SHP77 treated with DMSO at 0.1 percent for 48 hours (cell line): ENCODE data around the gene SCD5.

Experiments
- DNase-seq: peaks from one replicate; lab custom pipeline; 2025; lab: John Stamatoyannopoulos, UW

SCD5 gene

GRCh38 chr4:82726596-82726995, 72.0 kb downstream of the SCD5 start:
- no peak for DNase-seq

GRCh38 chr4:82721819-82722423, 76.7 kb downstream of the SCD5 start:
- DNase-seq: peak; percentile 33

- DNase-seq: no peak
Measured at GRCh38 chr4:82718162-82718940, 80.2 kb downstream of the SCD5 start.

GRCh38 chr4:82715731-82716617, 82.6 kb downstream of the SCD5 start:
- no peak for DNase-seq

- DNase-seq: no peak
Measured at GRCh38 chr4:82713856-82714255, 84.7 kb downstream of the SCD5 start.

GRCh38 chr4:82712561-82712960, 86.0 kb downstream of the SCD5 start:
- DNase-seq: no peak

- no peak for DNase-seq
Measured at GRCh38 chr4:82711158-82711785, 87.3 kb downstream of the SCD5 start.

GRCh38 chr4:82710197-82710929, 88.2 kb downstream of the SCD5 start:
- DNase-seq: no peak

GRCh38 chr4:82708982-82709381, 89.6 kb downstream of the SCD5 start:
- no peak for DNase-seq

GRCh38 chr4:82706349-82707000, 92.1 kb downstream of the SCD5 start:
- no peak for DNase-seq

- no peak for DNase-seq
Measured at GRCh38 chr4:82705928-82706300, 92.7 kb downstream of the SCD5 start.

GRCh38 chr4:82705169-82705927, 93.2 kb downstream of the SCD5 start:
- no peak for DNase-seq

- no peak for DNase-seq
Measured at GRCh38 chr4:82704156-82704555, 94.4 kb downstream of the SCD5 start.

- DNase-seq: no peak
Measured at GRCh38 chr4:82698412-82698811, 100.2 kb downstream of the SCD5 start.

- DNase-seq: no peak
Measured at GRCh38 chr4:82697561-82697960, 101.0 kb downstream of the SCD5 start.

GRCh38 chr4:82696117-82696860, 102.3 kb downstream of the SCD5 start:
- no peak for DNase-seq

- DNase-seq: no peak
Measured at GRCh38 chr4:82694892-82695291, 103.7 kb downstream of the SCD5 start.

- DNase-seq: no peak
Measured at GRCh38 chr4:82694046-82694445, 104.5 kb downstream of the SCD5 start.

- DNase-seq: no peak
Measured at GRCh38 chr4:82692101-82692780, 106.4 kb downstream of the SCD5 start.
